GM08714 (cell line): ENCODE results near the gene CDC42EP1.

Experiments used
- H3K4me3 ChIP-seq: fragments of 200-500 bp; sonication (Bioruptor generic); 2 replicates; pipeline ENCODE4 v1.5.1; 2014; ENCODE audit warnings: mild to moderate bottlenecking, low read length, inconsistent platforms
- ZNF274 ChIP-seq: IDR thresholded peaks from 2 replicates; pipeline ENCODE4 v1.6.1; 2012; ENCODE audit warnings: mild to moderate bottlenecking, low read depth, low read length

CDC42EP1 gene, protein sequence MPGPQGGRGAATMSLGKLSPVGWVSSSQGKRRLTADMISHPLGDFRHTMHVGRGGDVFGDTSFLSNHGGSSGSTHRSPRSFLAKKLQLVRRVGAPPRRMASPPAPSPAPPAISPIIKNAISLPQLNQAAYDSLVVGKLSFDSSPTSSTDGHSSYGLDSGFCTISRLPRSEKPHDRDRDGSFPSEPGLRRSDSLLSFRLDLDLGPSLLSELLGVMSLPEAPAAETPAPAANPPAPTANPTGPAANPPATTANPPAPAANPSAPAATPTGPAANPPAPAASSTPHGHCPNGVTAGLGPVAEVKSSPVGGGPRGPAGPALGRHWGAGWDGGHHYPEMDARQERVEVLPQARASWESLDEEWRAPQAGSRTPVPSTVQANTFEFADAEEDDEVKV

DNA sequence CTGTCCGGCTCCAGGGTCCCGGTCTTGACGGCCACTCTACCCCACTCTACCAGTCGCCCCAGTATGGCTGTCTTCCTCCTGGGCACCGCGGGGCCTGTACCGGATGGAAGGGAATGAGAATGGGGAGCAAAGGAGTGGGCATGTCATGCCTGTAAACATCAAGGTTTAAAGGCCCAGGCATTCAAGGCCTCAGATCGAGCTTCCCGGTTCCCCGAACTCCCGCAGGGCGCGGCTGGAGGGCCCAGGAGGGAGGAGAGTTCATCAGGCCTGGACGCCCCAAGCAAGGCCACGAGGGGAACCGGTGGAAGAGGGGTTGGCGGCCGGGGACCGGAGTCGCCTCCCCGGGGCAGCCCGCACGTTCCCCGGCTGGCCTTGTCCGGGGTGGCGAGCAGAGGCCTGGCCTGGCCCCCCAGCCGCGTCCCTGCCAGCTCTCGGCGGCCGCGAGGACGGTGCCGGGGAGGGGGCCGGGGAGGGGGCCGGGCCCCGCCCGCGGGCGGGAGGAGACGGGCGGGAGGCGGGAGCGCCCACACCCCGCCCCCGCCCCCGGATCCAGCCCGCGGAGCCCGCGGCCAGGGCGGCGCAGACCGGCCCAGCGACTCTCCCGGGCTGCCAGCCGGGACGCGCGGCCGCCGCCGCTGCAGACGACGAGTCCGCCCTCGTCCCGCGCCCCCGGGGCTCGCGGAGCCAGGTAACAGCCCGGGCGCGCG lies at the start of gene CDC42EP1:
CDC42EP1 (plus strand) TSS at position 580 of the 707 bp plus-strand sequence. CDS start 5,870 bp downstream, outside the sequence.
- H3K4me3 ChIP-seq = no peak within 1 kb of the TSS; the same call in 1 of the 2 replicates
- TF ChIP-seq ZNF274 = no peak

DNA sequence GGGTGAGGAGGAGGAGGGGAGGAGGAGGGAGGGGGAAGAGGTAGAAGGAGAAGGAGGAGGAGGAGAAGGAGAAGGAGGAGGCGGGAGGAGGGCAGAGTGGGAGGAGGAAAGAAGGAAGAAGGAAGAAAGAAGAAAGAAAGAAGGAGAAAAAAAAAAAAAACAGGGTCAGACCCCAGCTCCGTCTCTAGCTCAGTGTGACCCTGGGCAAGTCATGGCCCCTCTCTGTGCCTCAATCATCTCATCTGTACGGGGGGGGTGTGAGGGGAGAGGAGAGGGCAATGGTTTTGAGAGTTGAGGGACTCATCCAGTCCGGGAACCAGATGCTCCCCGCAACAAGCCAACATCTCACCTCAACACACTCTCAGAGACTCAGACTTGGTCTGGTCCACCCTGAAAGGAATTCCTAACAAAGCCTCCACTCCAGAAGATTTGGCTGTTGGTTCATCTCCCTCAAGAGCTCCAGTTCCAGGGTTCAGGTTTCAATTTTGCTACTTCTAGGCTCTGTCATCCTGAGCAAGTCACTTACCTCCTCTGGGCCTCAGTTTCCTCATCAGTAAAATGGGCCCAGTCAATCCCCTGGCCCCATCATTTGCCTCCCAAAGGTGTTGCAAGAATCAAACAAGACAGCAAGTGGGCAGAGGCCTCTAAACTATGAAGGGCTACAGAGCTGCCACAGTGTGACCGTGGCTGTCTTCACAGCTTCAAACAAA lies 48.7 kb upstream of the CDC42EP1 start:
- H3K4me3 ChIP-seq = no peak overlapping the region
- no peak for TF ChIP-seq ZNF274

DNA sequence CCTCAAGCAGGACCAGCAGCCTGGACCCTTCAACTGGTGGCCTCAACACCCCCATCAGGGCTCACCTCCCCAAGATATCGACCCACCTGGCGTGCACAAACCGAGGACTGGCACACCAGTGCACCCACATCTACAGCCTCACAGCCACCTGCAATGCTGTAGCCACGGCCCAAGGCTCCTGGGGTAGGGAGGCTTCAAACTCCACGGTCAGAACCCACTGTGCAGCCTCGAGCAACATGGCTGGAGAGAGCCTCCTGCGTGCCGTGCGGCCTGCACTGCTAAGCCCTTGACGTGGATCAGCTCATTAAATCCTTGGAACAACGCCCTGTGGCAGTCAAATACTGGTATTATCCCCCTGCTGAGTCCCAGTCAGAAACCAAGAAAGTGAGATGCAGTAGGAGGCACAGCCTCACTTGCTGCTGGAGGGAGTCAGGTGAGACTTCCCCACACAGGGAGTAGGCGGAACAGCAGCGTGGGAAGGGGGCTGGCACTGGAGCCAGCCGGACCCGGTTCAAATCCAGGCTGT lies 45.7 kb upstream of the CDC42EP1 start:
- no peak for TF ChIP-seq ZNF274
- no peak overlapping the region for H3K4me3 ChIP-seq

DNA sequence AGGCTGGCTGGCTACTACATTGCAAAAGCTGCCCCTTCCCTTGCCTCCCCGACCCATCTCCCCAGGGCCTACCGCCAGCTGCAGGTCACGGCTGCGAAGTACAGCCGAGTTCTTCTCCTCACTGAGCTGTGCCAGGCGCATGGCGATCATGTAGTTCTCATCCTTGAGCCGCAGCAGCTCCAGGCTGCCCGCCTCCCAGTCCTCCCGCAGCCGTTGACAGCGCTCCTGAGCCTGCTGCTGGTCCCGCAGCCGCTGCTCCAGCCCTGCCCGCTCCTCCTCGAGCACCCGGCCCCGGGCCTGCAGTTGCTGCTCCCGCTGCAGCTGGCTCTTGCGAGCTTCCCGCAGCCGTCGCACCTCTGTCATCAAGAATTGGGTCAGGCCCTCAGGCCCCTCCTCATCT lies 44.4 kb upstream of the CDC42EP1 start:
- H3K4me3 ChIP-seq = no peak overlapping the region
- TF ChIP-seq ZNF274 = no peak

GRCh38 chr22:37516456-37516855 lies 43.8 kb upstream of the CDC42EP1 start:
- TF ChIP-seq ZNF274 = no peak
- H3K4me3 ChIP-seq = no peak overlapping the region

GRCh38 chr22:37517826-37518450 lies 42.3 kb upstream of the CDC42EP1 start:
- no peak for TF ChIP-seq ZNF274
- H3K4me3 ChIP-seq = no peak overlapping the region

DNA sequence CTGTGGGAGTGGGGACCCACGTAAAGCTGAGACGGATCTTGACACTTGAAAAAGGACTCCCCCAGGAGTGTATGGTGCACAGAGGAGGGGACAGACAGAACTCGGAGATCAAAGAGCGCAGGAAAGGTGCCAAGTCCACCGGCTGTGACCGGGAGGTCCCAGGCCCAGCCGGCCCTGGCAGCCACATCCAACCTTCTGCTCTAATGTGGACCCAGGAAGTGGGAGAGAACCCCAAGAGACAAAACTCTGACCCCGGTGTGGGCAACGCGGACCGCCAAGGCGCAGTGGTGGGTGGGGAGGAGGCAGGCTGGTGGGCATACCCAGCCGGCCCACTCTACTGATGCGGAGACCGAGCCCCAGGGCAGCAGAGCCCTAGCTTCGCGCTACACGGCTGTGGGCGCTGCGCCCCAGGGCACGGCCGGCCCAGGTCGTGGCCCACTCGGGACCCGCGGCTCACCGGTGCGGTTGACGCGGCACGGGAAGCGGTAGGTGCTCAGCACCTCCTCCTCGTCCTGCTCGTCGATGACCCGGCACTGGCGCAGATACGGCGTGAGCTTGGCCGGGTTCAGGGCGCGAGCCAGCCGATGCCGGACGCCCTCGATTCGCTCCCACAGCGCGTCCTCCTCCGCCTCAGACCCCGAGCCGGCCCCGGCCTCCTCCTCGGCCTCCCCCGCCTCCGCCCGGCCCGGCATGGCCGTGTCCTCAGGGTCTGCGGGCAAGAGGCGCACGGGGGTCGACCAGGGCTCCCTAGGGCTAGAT lies 41.6 kb upstream of the CDC42EP1 start:
- no peak for TF ChIP-seq ZNF274
- H3K4me3 ChIP-seq = peak overlapping the region; percentile 40; the same call in 1 of the 2 replicates

DNA sequence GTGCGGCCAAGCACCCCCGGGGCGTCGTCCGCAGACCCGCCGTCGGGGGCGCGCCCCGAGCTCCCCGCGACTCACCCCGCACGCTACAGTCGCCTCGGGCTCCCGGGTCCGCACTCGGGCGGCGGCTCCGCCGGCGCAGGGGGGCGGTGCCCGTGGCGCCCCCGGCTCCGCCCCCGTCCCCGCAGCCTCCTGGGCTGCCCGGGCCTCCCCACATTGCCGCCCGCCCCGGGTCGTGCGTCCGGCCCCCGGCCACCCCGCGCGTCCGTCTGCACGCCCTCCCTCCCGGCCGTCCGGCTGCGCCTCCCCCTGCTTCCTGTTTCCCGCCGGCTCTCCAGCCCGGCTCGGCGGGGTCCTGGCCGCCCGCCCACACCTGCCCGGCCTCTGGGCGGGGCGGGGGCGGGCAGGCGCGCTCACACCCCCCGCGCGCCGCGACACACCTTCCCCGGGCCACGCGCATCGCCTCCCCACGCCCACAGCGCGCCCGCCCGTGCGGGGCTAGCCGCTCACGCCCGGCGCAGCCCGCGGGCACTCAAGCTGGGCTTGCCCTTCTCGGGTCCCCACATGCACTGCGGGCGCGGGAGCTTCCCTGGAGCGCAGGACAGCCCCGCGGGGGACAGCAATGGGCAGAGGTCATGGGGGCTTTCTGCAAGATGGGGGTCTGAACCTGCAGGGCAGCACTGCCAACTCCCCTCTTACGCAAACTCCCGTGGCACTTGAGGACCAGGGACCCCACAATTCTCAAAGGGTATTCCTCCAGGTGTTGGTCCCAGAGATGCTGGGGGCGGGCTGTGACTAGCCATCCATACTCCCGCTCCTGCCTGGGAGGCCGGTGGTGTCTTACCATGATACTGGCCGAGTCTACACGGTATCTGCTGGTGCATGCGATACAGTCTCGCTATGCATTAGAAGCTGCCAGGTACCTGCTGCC lies 40.7 kb upstream of the CDC42EP1 start, which contains the start of gene CARD10:
CARD10 (minus strand) TSS at position 148 of the 928 bp plus-strand sequence. CDS start 215 bp downstream, outside the sequence.
- peak within 1 kb of the TSS; percentile 40; the same call in 1 of the 2 replicates for H3K4me3 ChIP-seq

DNA sequence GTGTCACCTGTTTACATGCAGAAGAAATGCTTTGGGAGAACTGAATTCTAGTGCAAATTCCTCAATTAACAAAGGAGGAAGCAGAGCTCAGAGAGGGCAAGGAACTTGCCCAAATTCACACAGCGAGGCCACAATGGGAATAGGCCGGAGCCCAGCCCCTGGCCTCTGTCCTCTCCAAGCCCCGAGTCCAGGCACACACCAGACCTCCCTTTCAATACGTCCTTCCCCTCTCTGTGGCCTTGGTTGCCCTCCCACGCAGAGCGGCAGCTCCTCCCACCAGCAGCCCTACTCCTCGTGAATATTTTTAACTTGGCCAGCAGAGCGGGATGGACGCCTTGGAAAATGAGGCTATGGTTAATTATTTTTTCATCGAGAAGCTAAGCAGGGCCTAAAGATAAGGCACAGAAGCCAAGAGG lies 39.5 kb upstream of the CDC42EP1 start:
- H3K4me3 ChIP-seq = no peak overlapping the region
- TF ChIP-seq ZNF274 = no peak

More for the DNA sequence above, 40.7 kb upstream of the CDC42EP1 start, which contains the start of gene CARD10:
- TF ChIP-seq ZNF274 = no peak

- H3K4me3 ChIP-seq = no peak overlapping the region
- TF ChIP-seq ZNF274 = no peak
Observed at GRCh38 chr22:37521236-37521739, 39.0 kb upstream of the CDC42EP1 start.

- no peak for TF ChIP-seq ZNF274
Observed at GRCh38 chr22:37522482-37522881, 37.8 kb upstream of the CDC42EP1 start.

More at GRCh38 chr22:37522482-37522881, 37.8 kb upstream of the CDC42EP1 start:
- no peak overlapping the region for H3K4me3 ChIP-seq
